HCEC 1CT (cell line): ENCODE results near the gene GLDN.

Source experiments
- DNase-seq: peaks from one replicate; pipeline ENCODE4 v3.0.0-alpha.2; 2017

The GLDN gene

DNA sequence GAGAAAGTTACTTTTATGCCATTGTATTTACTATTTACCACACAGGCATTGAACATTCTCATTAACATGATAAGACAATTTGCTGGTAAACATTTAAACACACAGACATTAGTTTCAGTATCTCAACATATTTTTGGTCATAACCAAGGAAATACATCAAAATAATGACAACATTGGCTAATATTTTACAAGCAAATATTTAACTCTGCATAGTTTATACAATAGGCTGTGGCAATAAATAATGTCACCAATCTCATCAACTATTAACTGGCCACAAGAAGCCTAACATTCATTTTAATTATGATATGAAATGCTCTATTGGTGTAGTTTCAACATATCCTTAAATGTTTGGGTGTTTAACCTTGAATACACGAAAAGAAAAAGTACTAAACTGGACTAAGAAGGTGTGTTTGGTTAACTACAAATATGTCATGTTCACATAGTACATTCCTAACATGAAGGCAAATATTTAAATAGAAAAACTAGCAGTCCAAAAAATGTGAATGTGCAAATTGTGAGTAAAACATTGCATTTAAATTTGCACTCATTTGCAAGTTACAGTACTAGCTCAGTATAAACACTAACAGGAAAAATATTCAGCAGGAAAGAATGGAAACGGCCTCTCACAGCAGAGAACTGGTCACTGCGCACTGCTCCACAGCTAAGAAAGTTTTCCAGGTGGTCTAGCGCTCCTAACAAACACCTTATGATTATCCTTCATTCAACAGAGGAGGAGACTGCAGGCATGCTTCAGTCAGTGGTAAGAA lies 106.6 kb downstream of the GLDN start:
- no peak for DNase-seq

DNA sequence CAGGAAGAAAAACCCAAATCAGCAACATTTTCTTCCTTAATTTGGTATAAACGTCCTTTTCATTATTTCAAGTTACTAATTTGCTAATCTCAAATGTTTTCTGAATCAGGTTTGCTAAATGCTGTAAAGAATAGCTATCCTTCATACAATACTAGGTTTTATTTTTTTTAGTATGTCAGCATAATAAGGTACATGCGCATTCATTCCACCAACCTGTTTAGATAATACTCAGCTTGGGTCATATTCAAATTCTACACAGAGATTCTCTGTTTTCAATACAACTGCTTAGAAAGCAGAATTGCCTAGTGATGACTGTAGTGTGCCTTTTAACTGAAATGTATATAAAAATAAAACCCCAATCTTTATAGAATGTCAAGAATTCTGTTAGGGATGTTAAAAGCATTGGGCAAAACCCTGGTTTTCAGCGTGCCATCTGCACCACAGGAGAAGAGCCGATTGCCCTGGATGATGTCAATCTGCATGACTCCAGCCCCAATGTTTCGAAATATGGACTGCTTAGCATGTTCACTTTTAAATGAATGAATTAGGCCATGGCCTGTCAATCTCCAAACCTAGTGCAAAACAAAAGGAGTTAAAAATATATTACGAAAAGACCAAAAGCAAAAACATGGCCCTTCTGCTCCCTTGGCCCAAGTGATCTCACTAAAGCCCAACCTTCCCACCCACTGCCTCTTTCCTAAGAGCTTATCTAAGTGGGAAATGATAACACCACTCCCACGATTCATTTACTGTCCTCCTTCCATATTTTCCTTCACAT lies 107.4 kb downstream of the GLDN start:
- no peak for DNase-seq

DNA sequence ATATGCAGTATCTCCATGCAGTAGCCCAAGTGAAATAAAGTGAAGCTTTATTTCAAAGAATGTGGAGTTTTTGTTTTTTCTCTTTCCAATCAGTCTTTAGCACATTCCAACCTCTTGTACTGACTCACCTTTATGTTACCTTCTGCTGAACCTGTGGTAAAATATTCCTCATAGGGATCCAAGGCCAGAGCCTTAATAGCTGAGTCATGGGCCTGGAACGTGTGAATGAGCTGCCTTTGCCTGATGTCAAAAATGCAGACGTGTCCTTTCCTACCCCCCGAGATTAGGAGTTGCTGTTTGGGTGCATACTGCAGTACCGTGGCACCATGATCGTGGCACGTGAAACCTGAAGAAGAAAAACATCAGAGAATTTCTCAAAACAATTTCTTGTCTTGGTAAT lies 108.5 kb downstream of the GLDN start:
- no peak for DNase-seq
